ENCODE results near the gene EPB42.

- TF ChIP-seq CTCF (IDR thresholded peaks at IDR 0.05) (no peak), EP300 (IDR thresholded peaks at IDR 0.05; ENCODE audit: borderline replicate concordance in 1 of 2, low read depth in 1 of 2, low read length in 1 of 2) (no peak), RAD21 (IDR thresholded peaks at IDR 0.05; ENCODE audit: low read length) (no peak), ZBTB33 (IDR thresholded peaks at IDR 0.05; ENCODE audit: borderline replicate concordance, low read depth) (no peak)
These were observed 38.0 kb upstream of the EPB42 start for GRCh38 chr15:43258781-43259180.
